HG03135 (cell line): ENCODE results near the gene AFAP1L2.

ENCODE experiments used
- ATAC-seq: cut with Tn5 transposase; IDR thresholded peaks from one replicate; pipeline ENCODE4 v1.9.1; 2021; ENCODE audit warnings: mild to moderate bottlenecking, moderate library complexity; ENCODE audit not compliant: unreplicated experiment

AFAP1L2 gene

GRCh38 chr10:114412907-114413797 is 8.8 kb upstream of the AFAP1L2 start:
- no peak for ATAC-seq

GRCh38 chr10:114408968-114409444 is 4.7 kb upstream of the AFAP1L2 start:
- ATAC-seq = no peak

GRCh38 chr10:114408112-114408967 is 4.0 kb upstream of the AFAP1L2 start:
- ATAC-seq = no peak

DNA sequence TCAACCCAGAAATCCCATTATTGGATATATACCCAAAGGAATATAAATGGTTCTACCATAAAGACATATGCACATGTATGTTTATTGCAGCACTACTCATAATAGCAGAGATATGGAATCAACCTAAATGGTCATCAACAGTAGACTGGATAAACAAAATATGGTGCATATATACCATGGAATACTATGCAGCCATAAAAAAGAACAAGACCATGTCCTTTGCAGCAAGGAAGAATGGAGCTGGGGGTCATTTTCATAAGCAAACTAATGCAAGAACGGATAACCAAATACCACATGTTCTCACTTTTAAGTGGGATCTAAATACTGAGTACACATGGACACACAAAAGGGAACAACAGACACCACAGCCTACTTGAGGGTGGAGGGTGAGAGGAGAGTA is 2.2 kb upstream of the AFAP1L2 start:
- no peak for ATAC-seq

DNA sequence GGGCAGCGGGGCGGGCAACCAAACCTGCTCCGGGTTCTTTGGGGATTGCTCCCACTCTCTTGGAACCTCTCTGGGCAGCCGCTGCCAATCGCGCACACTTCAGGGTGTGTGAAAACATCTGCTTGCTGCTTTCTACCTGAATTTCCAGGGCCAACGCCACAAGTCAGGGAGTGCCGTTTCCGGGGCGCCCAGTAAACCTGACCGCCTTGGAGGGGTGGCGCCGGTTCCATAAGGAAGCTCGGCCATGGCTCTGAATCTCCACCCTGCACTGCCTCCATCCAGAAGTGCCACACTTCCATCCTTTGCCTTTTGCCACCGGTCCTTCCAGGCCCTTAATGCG is 679 bp upstream of the AFAP1L2 start:
- ATAC-seq = no peak

GRCh38 chr10:114403541-114404161 is 651 bp downstream of the AFAP1L2 start:
- no peak for ATAC-seq

GRCh38 chr10:114402871-114403540 is 1.3 kb downstream of the AFAP1L2 start:
- no peak for ATAC-seq

- no peak for ATAC-seq
Observed at GRCh38 chr10:114402233-114402632, 2.1 kb downstream of the AFAP1L2 start.

GRCh38 chr10:114401195-114401791 is 3.0 kb downstream of the AFAP1L2 start:
- no peak for ATAC-seq

DNA sequence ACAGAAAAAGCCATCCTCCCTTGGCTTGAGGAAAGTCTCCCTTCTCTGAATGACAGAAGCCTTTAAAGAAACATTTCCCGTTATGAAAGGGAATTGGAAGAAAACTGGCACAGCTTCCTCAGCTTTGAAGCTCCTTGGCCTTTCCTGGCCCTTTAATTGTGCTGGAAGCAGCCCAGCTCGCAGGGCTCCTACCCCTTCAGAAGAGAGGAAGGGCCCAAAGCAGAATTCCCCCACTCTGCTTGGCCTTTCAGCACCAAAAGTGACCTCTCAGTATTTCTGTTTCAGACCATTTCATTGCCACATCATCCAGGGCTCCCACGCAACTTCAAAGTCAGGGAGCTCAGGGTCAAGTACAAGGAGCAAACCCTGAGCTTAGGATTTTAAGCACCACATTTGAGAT is 4.2 kb downstream of the AFAP1L2 start:
- ATAC-seq = no peak

DNA sequence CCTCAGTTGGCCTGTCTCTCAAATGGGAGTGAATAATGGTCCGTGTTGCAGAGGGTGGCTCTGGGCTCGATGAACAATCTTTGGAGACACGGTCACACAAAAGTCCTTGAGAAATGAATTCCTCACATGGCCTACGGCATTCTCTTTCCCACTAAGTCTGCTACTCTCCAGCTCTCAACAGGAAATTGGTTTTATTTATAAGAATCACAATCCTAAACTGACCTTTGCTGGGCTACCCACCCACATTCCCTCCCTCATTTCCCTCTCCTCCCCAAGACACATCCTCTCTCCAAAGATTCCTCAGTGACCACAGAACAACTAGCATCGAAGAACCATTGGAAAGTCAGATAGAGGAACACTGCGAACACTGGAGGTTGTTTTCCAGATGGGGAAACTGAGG is 4.7 kb downstream of the AFAP1L2 start:
- no peak for ATAC-seq

DNA sequence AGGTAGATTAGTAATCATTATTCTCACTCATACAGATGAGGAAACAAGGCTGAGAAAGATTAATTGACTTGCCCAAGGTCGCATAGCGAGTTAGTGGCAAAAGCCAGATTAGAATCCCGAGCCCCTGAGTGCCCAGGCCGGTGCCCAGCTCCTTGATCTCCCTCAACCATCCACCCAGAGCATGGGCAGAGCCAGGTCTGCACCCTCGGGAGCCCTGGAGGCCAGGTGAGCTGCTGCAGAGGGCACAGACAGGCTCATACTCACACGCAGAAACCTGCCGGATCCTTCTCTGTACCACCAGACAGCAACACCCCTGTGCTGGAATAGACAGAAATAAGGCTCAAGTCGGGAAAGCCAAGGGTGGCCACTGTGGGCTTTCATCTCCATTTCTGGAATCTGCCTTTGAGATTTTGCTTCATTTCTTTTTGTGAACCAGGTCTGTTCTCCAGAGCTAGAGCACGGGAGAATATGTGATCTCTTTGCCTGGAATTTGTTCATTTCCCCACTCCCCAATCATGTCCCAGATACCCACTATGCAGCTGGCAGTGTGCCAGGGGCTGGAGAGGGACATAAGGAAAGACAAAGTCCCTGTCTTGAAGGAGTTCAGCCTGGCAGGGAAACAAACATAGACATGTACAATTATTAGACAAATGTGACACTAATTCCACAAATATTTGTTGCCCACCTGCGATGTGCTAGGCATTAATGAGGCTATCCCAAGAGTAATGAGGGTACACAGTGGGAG is 5.5 kb downstream of the AFAP1L2 start:
- ATAC-seq = no peak

DNA sequence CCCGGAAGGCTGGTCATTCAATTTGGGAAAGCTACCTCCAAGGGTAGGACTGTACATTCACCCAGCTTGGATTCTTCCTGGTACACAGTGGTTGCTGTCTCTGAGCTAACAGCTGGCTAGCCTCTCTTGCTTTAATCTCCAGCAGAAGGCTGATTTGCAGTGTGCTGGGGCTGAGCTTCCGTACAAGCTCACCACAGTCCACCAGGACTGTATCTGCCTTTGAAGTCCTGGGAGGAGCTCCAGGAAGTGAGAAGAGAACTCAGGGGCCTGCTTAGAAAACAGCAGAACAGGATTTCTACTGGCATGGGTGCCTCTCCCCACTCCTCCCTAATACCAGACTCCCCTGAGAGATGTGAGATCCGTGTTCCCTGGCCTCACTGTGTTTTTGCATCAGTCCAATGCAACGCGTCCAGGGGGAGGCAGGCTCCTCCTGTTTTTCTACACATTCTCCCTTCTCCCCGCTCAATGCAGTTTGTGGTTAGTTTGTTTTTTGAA is 6.6 kb downstream of the AFAP1L2 start:
- no peak for ATAC-seq

DNA sequence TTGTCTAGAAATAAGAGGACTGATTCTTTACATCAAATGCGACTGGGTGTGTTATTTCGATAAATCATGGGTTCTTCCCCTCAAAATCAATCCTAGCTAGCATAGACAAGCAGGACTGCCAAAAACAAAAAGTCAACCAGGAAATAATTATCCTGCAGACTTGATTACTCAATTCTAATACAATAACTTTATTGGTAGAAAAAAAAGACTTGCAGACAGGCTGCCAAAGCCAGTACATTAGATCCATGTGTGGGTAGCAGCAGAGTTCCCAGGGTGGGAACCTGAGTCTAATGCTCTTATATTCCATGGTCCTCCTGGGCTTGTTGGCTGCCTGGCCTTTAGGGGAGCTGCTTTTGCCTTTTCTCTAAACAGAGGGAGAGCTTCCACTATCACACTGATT is 7.8 kb downstream of the AFAP1L2 start:
- ATAC-seq = no peak

GRCh38 chr10:114395366-114396022 is 8.8 kb downstream of the AFAP1L2 start:
- ATAC-seq = no peak

GRCh38 chr10:114394531-114394930 is 9.8 kb downstream of the AFAP1L2 start:
- ATAC-seq = no peak

DNA sequence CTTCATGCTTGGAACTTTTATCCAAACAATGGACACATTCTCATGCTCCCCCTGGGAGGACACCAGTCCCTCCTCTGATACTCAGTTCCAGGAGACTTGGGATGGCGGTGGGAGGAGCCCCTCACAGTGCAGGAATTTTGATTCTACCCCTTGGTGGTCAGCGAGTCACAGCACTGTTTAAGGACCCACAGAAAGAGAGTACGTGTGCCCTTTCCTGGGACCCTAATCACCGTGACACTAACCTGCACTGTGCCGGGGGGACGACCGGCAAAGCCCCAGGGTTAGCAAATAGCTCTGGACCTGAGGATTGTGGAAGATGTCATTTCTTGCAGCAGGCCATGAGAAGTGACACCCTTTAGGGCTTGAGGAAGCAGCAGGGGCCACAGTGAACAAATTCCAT is 10.4 kb downstream of the AFAP1L2 start:
- ATAC-seq = no peak

- ATAC-seq = no peak
Observed at GRCh38 chr10:114393482-114393881, 10.8 kb downstream of the AFAP1L2 start.
